Liver (tissue), 9 donors: Measurements from ENCODE around the gene PLEKHA5. TPM values are rescaled to one million over a fixed set of nuclear protein-coding genes. Genes with fewer than 3 reads are reported as not detected.

ENCODE experiments used
- DNase-seq: peaks from one replicate; pipeline ENCODE4 v3.0.0-alpha.2; 2017; ENCODE audit warnings: low spot score
- H3K27ac ChIP-seq, 2 donors: one replicate each; pipeline ENCODE4 v1.7.0; 2013; ENCODE audit warnings: inconsistent platforms in 2 of 2, low read length in 2 of 2, control low read depth in 1 of 2, low read depth in 1 of 2, mild to moderate bottlenecking in 1 of 2
- H3K27me3 ChIP-seq, 4 donors: one replicate each; pipeline versions ENCODE4 v1.6.1 to v1.7.0; 2013; ENCODE audit warnings: low read length in 3 of 4, inconsistent platforms in 1 of 4, mild to moderate bottlenecking in 1 of 4, moderate library complexity in 1 of 4; ENCODE audit not compliant: control insufficient read depth in 4 of 4, insufficient read depth in 4 of 4
- H3K36me3 ChIP-seq, 4 donors: one replicate each; pipeline versions ENCODE4 v1.6.1 to v1.7.0; 2013; ENCODE audit warnings: low read length in 3 of 4, mild to moderate bottlenecking in 3 of 4, low read depth in 1 of 4, moderate library complexity in 1 of 4; ENCODE audit not compliant: control insufficient read depth in 4 of 4, insufficient read depth in 3 of 4
- H3K4me1 ChIP-seq, 4 donors: one replicate each; pipeline versions ENCODE4 v1.6.1 to v1.7.0; 2013; ENCODE audit warnings: low read length in 3 of 4, mild to moderate bottlenecking in 3 of 4, moderate library complexity in 1 of 4; ENCODE audit not compliant: control insufficient read depth in 4 of 4, insufficient read depth in 4 of 4
- H3K4me3 ChIP-seq, 3 donors: one replicate each; pipeline versions ENCODE4 v1.6.1 to v1.7.0; 2013; ENCODE audit warnings: low read length in 3 of 3, control low read depth in 1 of 3, low read depth in 1 of 3, mild to moderate bottlenecking in 1 of 3
- H3K9ac ChIP-seq, 2 donors: one replicate each; pipeline ENCODE4 v1.7.0; 2013; ENCODE audit warnings: low read length in 2 of 2, mild to moderate bottlenecking in 2 of 2, moderate library complexity in 2 of 2, control low read depth in 1 of 2, low read depth in 1 of 2
- H3K9me3 ChIP-seq, 4 donors: one replicate each; pipeline versions ENCODE4 v1.6.1 to v1.7.0; 2013; ENCODE audit warnings: low read length in 3 of 4; ENCODE audit not compliant: control insufficient read depth in 4 of 4
- EGR1 ChIP-seq, 2 donors: IDR thresholded peaks; 2 replicates each; pipeline ENCODE4 v1.6.1; 2016 to 2018; ENCODE audit warnings: antibody characterized with exemption in 2 of 2, low read depth in 2 of 2
- FOXA1 ChIP-seq: IDR thresholded peaks from 2 replicates; pipeline ENCODE4 v1.6.1; 2016; ENCODE audit warnings: antibody characterized with exemption
- FOXA2 ChIP-seq: IDR thresholded peaks from 2 replicates; pipeline ENCODE4 v1.6.1; 2016; ENCODE audit warnings: antibody characterized with exemption
- HNF4G ChIP-seq: IDR thresholded peaks from 2 replicates; pipeline ENCODE4 v1.6.1; 2016; ENCODE audit warnings: antibody characterized with exemption
- JUND ChIP-seq, 2 donors: IDR thresholded peaks; 2 replicates each; pipeline ENCODE4 v1.6.1; 2016; ENCODE audit warnings: antibody characterized with exemption in 2 of 2
- NR2F2 ChIP-seq: IDR thresholded peaks from 2 replicates; pipeline ENCODE4 v1.6.1; 2016; ENCODE audit warnings: antibody characterized with exemption
- RAD21 ChIP-seq, 2 donors: IDR thresholded peaks; 2 replicates each; pipeline ENCODE4 v1.6.1; 2016; ENCODE audit warnings: antibody characterized with exemption in 2 of 2, mild to moderate bottlenecking in 2 of 2
- RXRA ChIP-seq, 2 donors: IDR thresholded peaks; 2 replicates each; pipeline ENCODE4 v1.6.1; 2017 to 2018; ENCODE audit warnings: antibody characterized with exemption in 2 of 2, mild to moderate bottlenecking in 1 of 2
- YY1 ChIP-seq: IDR thresholded peaks from 2 replicates; pipeline ENCODE4 v1.6.1; 2016; ENCODE audit warnings: antibody characterized with exemption, mild to moderate bottlenecking
- WGBS: extraction: QIAGEN DNeasy Blood & Tissue Kit; methylation state at CpG from one replicate; pipeline ENCODE4 v1.1.7; 2013; 5-methylcytosine and 5-hydroxymethylcytosine counted together
- polyA plus RNA-seq, 2 donors: library from polyadenylated mRNA; stranded (reverse) in 1 of 2; unstranded in 1 of 2; fragments of 200-250 nt in 1 of 2; fragments of >200 nt in 1 of 2; fragmentation: Nextera tagmentation in 1 of 2; extraction: Ambion mirVana in 1 of 2; gene quantifications; one replicate each; pipeline versions ENCODE4 v1.2.1 to v1.2.3, GENCODE V29; 2013 to 2015
- total RNA-seq, 2 donors: library from RNA; depleted of rRNA; stranded (reverse); fragments of >200 nt; gene quantifications; one replicate each; pipeline ENCODE4 v1.2.3, GENCODE V29; 2014
- TF ChIP-seq, protein P1 (sequence below): IDR thresholded peaks from 2 replicates; pipeline ENCODE4 v1.6.1; 2016; ENCODE audit warnings: antibody characterized with exemption
- TF ChIP-seq, protein P2 (sequence below): IDR thresholded peaks from 2 replicates; pipeline ENCODE4 v1.6.1; 2016; ENCODE audit warnings: antibody characterized with exemption, mild to moderate bottlenecking
- TF ChIP-seq, protein P3 (sequence below): IDR thresholded peaks from 2 replicates; pipeline ENCODE4 v1.6.1; 2016; ENCODE audit warnings: antibody characterized with exemption
- TF ChIP-seq, protein P4 (sequence below): fragments of 150-350 bp; IDR thresholded peaks from 2 replicates; pipeline ENCODE4 v1.5.1; 2017; ENCODE audit warnings: improper control_type of control experiment, low read depth, low read length; ENCODE audit not compliant: missing input control
- TF ChIP-seq, protein P5 (sequence below): IDR thresholded peaks from 2 replicates; pipeline ENCODE4 v1.6.1; 2016; ENCODE audit warnings: antibody characterized with exemption
- donor health status: healthy.
- donor health status: healthy.
- donor health status: healthy.
- donor health status: healthy.
- donor health status: healthy.

Gene PLEKHA5
- total and polyA plus RNA-seq, 4 donors: 4.6 to 25.5 (median 16.8) TPM

DNA sequence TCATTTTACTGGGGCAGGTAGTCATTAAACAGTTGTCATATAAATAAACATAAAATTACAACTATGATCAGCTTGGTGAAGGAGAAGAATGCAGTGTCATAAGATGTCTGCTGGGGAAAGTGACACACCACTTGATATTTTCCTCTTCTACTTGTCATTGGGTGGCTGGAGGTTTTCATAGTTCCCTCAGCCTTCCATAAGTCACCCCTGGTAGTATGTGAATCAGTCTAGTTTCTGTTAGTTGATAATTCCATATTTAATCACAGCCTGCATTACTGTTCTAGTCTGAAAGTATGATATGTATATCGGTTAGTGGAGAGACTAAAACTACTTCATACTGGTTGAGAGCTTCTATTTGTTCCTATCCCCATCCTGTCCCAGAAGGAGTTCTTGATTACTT is 38.2 kb downstream of the PLEKHA5 start:
- Histone ChIP-seq H3K9me3 (no peaks in the 10 kb centered on the region), H3K9ac (no peak overlapping the region), H3K36me3 (no peaks in the 10 kb centered on the region), H3K4me1 (peaks cover 0 to 24% (median 15%) of the 10 kb centered on the region in 4 donors), H3K4me3 (no peak overlapping the region), H3K27ac (no peak overlapping the region), H3K27me3 (no peaks in the 10 kb centered on the region)
- 98% methylated on average over 1 of the region's 1 CpG for WGBS
- DNase-seq: no peak
- TF ChIP-seq FOXA1: no peak
- TF ChIP-seq NR2F2: no peak

DNA sequence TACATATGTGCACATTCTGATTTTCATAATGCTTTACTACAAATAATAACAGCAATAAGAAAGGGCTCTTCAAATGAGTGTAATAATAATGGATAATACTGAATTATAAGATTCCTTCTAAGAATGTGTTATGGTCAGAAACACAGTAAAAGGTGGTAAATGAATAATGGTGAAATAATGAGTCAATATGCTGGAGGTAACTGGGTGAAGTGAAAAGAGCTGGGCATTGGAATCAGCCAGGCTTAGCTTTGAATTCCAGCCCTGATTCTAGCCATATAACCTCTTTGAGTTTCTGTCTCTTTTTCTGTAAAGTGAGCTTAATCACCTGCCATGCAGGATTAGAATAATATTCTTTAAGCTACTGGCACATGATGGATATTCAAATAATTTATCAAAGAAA is 39.1 kb downstream of the PLEKHA5 start:
- no peak for DNase-seq
- TF ChIP-seq, protein P1, sequence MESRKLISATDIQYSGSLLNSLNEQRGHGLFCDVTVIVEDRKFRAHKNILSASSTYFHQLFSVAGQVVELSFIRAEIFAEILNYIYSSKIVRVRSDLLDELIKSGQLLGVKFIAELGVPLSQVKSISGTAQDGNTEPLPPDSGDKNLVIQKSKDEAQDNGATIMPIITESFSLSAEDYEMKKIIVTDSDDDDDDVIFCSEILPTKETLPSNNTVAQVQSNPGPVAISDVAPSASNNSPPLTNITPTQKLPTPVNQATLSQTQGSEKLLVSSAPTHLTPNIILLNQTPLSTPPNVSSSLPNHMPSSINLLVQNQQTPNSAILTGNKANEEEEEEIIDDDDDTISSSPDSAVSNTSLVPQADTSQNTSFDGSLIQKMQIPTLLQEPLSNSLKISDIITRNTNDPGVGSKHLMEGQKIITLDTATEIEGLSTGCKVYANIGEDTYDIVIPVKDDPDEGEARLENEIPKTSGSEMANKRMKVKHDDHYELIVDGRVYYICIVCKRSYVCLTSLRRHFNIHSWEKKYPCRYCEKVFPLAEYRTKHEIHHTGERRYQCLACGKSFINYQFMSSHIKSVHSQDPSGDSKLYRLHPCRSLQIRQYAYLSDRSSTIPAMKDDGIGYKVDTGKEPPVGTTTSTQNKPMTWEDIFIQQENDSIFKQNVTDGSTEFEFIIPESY: no peak
- TF ChIP-seq YY1 (no peak), NR2F2 (no peak), RAD21 (IDR thresholded peaks at IDR 0.05) (no peak), FOXA2 (no peak), EGR1 (IDR thresholded peaks at IDR 0.05; ENCODE audit: low read depth in 2 of 2) (no peak), HNF4G (no peak), FOXA1 (no peak), RXRA (IDR thresholded peaks at IDR 0.05) (no peak), JUND (IDR thresholded peaks at IDR 0.05) (no peak)
- TF ChIP-seq, protein P2, sequence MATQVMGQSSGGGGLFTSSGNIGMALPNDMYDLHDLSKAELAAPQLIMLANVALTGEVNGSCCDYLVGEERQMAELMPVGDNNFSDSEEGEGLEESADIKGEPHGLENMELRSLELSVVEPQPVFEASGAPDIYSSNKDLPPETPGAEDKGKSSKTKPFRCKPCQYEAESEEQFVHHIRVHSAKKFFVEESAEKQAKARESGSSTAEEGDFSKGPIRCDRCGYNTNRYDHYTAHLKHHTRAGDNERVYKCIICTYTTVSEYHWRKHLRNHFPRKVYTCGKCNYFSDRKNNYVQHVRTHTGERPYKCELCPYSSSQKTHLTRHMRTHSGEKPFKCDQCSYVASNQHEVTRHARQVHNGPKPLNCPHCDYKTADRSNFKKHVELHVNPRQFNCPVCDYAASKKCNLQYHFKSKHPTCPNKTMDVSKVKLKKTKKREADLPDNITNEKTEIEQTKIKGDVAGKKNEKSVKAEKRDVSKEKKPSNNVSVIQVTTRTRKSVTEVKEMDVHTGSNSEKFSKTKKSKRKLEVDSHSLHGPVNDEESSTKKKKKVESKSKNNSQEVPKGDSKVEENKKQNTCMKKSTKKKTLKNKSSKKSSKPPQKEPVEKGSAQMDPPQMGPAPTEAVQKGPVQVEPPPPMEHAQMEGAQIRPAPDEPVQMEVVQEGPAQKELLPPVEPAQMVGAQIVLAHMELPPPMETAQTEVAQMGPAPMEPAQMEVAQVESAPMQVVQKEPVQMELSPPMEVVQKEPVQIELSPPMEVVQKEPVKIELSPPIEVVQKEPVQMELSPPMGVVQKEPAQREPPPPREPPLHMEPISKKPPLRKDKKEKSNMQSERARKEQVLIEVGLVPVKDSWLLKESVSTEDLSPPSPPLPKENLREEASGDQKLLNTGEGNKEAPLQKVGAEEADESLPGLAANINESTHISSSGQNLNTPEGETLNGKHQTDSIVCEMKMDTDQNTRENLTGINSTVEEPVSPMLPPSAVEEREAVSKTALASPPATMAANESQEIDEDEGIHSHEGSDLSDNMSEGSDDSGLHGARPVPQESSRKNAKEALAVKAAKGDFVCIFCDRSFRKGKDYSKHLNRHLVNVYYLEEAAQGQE: no peak
- TF ChIP-seq, protein P3, sequence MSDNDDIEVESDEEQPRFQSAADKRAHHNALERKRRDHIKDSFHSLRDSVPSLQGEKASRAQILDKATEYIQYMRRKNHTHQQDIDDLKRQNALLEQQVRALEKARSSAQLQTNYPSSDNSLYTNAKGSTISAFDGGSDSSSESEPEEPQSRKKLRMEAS: no peak
- TF ChIP-seq, protein P4, sequence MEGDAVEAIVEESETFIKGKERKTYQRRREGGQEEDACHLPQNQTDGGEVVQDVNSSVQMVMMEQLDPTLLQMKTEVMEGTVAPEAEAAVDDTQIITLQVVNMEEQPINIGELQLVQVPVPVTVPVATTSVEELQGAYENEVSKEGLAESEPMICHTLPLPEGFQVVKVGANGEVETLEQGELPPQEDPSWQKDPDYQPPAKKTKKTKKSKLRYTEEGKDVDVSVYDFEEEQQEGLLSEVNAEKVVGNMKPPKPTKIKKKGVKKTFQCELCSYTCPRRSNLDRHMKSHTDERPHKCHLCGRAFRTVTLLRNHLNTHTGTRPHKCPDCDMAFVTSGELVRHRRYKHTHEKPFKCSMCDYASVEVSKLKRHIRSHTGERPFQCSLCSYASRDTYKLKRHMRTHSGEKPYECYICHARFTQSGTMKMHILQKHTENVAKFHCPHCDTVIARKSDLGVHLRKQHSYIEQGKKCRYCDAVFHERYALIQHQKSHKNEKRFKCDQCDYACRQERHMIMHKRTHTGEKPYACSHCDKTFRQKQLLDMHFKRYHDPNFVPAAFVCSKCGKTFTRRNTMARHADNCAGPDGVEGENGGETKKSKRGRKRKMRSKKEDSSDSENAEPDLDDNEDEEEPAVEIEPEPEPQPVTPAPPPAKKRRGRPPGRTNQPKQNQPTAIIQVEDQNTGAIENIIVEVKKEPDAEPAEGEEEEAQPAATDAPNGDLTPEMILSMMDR: no peak
- TF ChIP-seq, protein P5, sequence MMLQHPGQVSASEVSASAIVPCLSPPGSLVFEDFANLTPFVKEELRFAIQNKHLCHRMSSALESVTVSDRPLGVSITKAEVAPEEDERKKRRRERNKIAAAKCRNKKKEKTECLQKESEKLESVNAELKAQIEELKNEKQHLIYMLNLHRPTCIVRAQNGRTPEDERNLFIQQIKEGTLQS: no peak

More for the DNA sequence above, 39.1 kb downstream of the PLEKHA5 start:
- Histone ChIP-seq H3K4me1 (peaks cover 0 to 24% (median 15%) of the 10 kb centered on the region in 4 donors), H3K36me3 (no peaks in the 10 kb centered on the region), H3K27me3 (no peaks in the 10 kb centered on the region), H3K9me3 (no peaks in the 10 kb centered on the region), H3K9ac (no peak overlapping the region), H3K27ac (no peak overlapping the region), H3K4me3 (no peak overlapping the region)
